A549 (cell line): Measurements from ENCODE around the gene GRIK1.

Experiments used
- CEBPB ChIP-seq, 2 experiments: fragments of >200 bp in 1 of 2; sonication (Bioruptor Twin) in 1 of 2; formaldehyde crosslinking in 1 of 2; IDR thresholded peaks; 2 replicates each; pipeline ENCODE4 v1.6.1; 2012 to 2016
- CTCF ChIP-seq: fragments of >200 bp; sonication (Bioruptor Twin); formaldehyde crosslinking; IDR thresholded peaks from 3 replicates; pipeline ENCODE4 v1.5.1; 2016
- EP300 ChIP-seq, 2 experiments: fragments of >200 bp; sonication (Bioruptor Twin); formaldehyde crosslinking; IDR thresholded peaks; 2 replicates in 1 of 2; 3 replicates in 1 of 2; pipeline ENCODE4 v1.6.1; 2016 to 2017
- KDM5A ChIP-seq: fragments of 200-600 bp; sonication (generic); IDR thresholded peaks from 2 replicates; pipeline ENCODE4 v1.6.1; 2016; ENCODE audit warnings: antibody characterized with exemption, mild to moderate bottlenecking
- POLR2A ChIP-seq: IDR thresholded peaks from 2 replicates; pipeline ENCODE4 v1.6.1; 2012; ENCODE audit warnings: mild to moderate bottlenecking, low read length
- POLR2AphosphoS2 ChIP-seq: conservative IDR thresholded peaks from 2 replicates; pipeline ENCODE4 v1.6.1; 2012; ENCODE audit warnings: low read length, improper control_type of control experiment, inconsistent platforms
- RCOR1 ChIP-seq: fragments of 150-350 bp; IDR thresholded peaks from 2 replicates; pipeline ENCODE4 v1.6.1; 2014; ENCODE audit warnings: antibody characterized with exemption, low read length, low read depth
- USF2 ChIP-seq: fragments of 450-650 bp; IDR thresholded peaks from 2 replicates; pipeline ENCODE4 v1.6.1; 2014; ENCODE audit warnings: antibody characterized with exemption

- TF ChIP-seq USF2 (no peak), CTCF (no peak), EP300 (IDR thresholded peaks at IDR 0.05) (no peak), RCOR1 (no peak), POLR2AphosphoS2 (no peak), CEBPB (IDR thresholded peaks at IDR 0.05) (no peak), POLR2A (no peak), KDM5A (no peak)
Observed at GRCh38 chr21:29667651-29668050, 272.1 kb downstream of the GRIK1 start.
